Type B pancreatic cell (in vitro differentiated cells): ENCODE results near the gene CYP3A4. TPM values are rescaled to one million over a fixed set of nuclear protein-coding genes. Genes with fewer than 3 reads are reported as not detected.
"Not testable (repeated sequence)": the region's sequence is repeated elsewhere in the genome, so short reads cannot be mapped to it uniquely, and the experiment has no call there.

Experiments used
- DNase-seq: peaks from one replicate; pipeline ENCODE4 v3.0.0; 2021; ENCODE audit warnings: mixed read lengths; ENCODE audit not compliant: unreplicated experiment; ENCODE audit errors: extremely low spot score
- H3K27ac Mint-ChIP-seq: 2 replicates; pipeline ENCODE4 v1.8.0; 2021; ENCODE audit warnings: mild to moderate bottlenecking, mixed read lengths
- H3K27me3 Mint-ChIP-seq: 2 replicates; pipeline ENCODE4 v1.8.0; 2021; ENCODE audit warnings: mixed read lengths
- H3K36me3 Mint-ChIP-seq: 2 replicates; pipeline ENCODE4 v1.8.0; 2021; ENCODE audit warnings: mixed read lengths
- H3K4me1 Mint-ChIP-seq: one replicate; pipeline ENCODE4 v1.8.0; 2021; ENCODE audit warnings: mixed read lengths; ENCODE audit not compliant: unreplicated experiment
- H3K4me3 Mint-ChIP-seq: 2 replicates; pipeline ENCODE4 v1.8.0; 2021; ENCODE audit warnings: mild to moderate bottlenecking, mixed read lengths
- H3K9me3 Mint-ChIP-seq: 2 replicates; pipeline ENCODE4 v1.8.0; 2021; ENCODE audit warnings: mixed read lengths
- CTCF ChIP-seq: fragments of 200-600 bp; sonication (generic); conservative IDR thresholded peaks from 2 replicates; pipeline ENCODE4 v1.5.0; 2021; ENCODE audit warnings: antibody characterized with exemption, mild to moderate bottlenecking
- total RNA-seq: library from RNA; stranded (reverse); gene quantifications from 2 replicates; pipeline ENCODE4 v1.2.1, GENCODE V29; 2021; ENCODE audit warnings: low replicate concordance

The CYP3A4 gene
- total RNA-seq, 1 donor from 2014 or later = 4.2 TPM

- H3K36me3 Mint-ChIP-seq = no peaks in the 10 kb centered on the region
- H3K4me1 Mint-ChIP-seq = no peaks in the 10 kb centered on the region
- H3K27ac Mint-ChIP-seq = no peak overlapping the region
- H3K27me3 Mint-ChIP-seq = peaks cover 12% of the 10 kb centered on the region
- H3K4me3 Mint-ChIP-seq = no peak overlapping the region
- H3K9me3 Mint-ChIP-seq = no peaks in the 10 kb centered on the region
- TF ChIP-seq CTCF = no peak
- DNase-seq = no peak
These were observed 7.0 kb upstream of the CYP3A4 start for GRCh38 chr7:99791021-99791420.

- Mint-ChIP-seq H3K27ac (no peak overlapping the region), H3K27me3 (peaks cover 16% of the 10 kb centered on the region), H3K4me1 (no peaks in the 10 kb centered on the region), H3K36me3 (no peaks in the 10 kb centered on the region), H3K9me3 (no peaks in the 10 kb centered on the region), H3K4me3 (no peak overlapping the region)
- no peak for TF ChIP-seq CTCF
- DNase-seq = no peak
These were observed 6.4 kb upstream of the CYP3A4 start for GRCh38 chr7:99790407-99790806.

GRCh38 chr7:99789441-99790070 lies 5.6 kb upstream of the CYP3A4 start:
- Mint-ChIP-seq H3K36me3 (no peaks in the 10 kb centered on the region), H3K9me3 (no peaks in the 10 kb centered on the region), H3K27ac (no peak overlapping the region), H3K4me3 (no peak overlapping the region), H3K27me3 (peaks cover 16% of the 10 kb centered on the region), H3K4me1 (no peaks in the 10 kb centered on the region)
- DNase-seq = no peak
- no peak for TF ChIP-seq CTCF

- Mint-ChIP-seq H3K27ac (no peak overlapping the region), H3K9me3 (no peaks in the 10 kb centered on the region), H3K4me3 (no peak overlapping the region), H3K27me3 (peaks cover 16% of the 10 kb centered on the region), H3K4me1 (no peaks in the 10 kb centered on the region), H3K36me3 (no peaks in the 10 kb centered on the region)
- DNase-seq = no peak
- TF ChIP-seq CTCF = no peak
These were observed 4.6 kb upstream of the CYP3A4 start for GRCh38 chr7:99788554-99788953.

GRCh38 chr7:99786726-99787335 lies 2.8 kb upstream of the CYP3A4 start:
- no peak for TF ChIP-seq CTCF
- H3K4me3 Mint-ChIP-seq = no peak overlapping the region
- no peak for DNase-seq
- H3K4me1 Mint-ChIP-seq = no peaks in the 10 kb centered on the region
- H3K27me3 Mint-ChIP-seq = peaks cover 13% of the 10 kb centered on the region
- peaks cover 9% of the 10 kb centered on the region for H3K9me3 Mint-ChIP-seq
- peak overlapping the region; percentile 77 for H3K27ac Mint-ChIP-seq
- no peaks in the 10 kb centered on the region for H3K36me3 Mint-ChIP-seq

GRCh38 chr7:99785654-99786053 lies 1.7 kb upstream of the CYP3A4 start:
- H3K9me3 Mint-ChIP-seq, H3K36me3 Mint-ChIP-seq, H3K4me3 Mint-ChIP-seq, DNase-seq, H3K27ac Mint-ChIP-seq, H3K4me1 Mint-ChIP-seq: not testable (repeated sequence)
- peaks cover 13% of the 10 kb centered on the region for H3K27me3 Mint-ChIP-seq
